Hepatocyte (in vitro differentiated cells): ENCODE measurements around the gene MPND. TPM values are rescaled to one million over a fixed set of nuclear protein-coding genes. Genes with fewer than 3 reads are reported as not detected.

Source experiments
- DNase-seq: peaks from one replicate; pipeline ENCODE4 v3.0.0-alpha.2; 2016; ENCODE audit warnings: low spot score
- H2AFZ ChIP-seq: fragments of 200-600 bp; sonication (generic); 2 replicates; pipeline ENCODE4 v1.6.0; 2016; ENCODE audit warnings: antibody characterized with exemption, mild to moderate bottlenecking
- H3K27ac ChIP-seq: fragments of 200-600 bp; sonication (generic); 2 replicates; pipeline ENCODE4 v1.5.1; 2016; ENCODE audit warnings: mild to moderate bottlenecking
- H3K27me3 ChIP-seq: fragments of 200-600 bp; sonication (generic); 2 replicates; pipeline ENCODE4 v1.6.1; 2016
- H3K36me3 ChIP-seq: fragments of 200-600 bp; sonication (generic); replicated peaks from 2 replicates; pipeline ENCODE4 v1.5.1; 2016; ENCODE audit warnings: low read depth; ENCODE audit not compliant: insufficient read depth
- H3K4me1 ChIP-seq: fragments of 200-600 bp; sonication (generic); 2 replicates; pipeline ENCODE4 v1.5.1; 2016; ENCODE audit warnings: mild to moderate bottlenecking, moderate library complexity; ENCODE audit not compliant: insufficient read depth
- H3K4me2 ChIP-seq: fragments of 200-600 bp; sonication (generic); 2 replicates; pipeline ENCODE4 v1.6.0; 2016
- H3K4me3 ChIP-seq: fragments of 200-600 bp; sonication (generic); 2 replicates; pipeline ENCODE4 v1.5.1; 2016; ENCODE audit warnings: mild to moderate bottlenecking
- H3K79me2 ChIP-seq: fragments of 200-600 bp; sonication (generic); 2 replicates; pipeline ENCODE4 v1.6.0; 2017; ENCODE audit warnings: mild to moderate bottlenecking
- H3K9me2 ChIP-seq: fragments of 200-600 bp; sonication (generic); replicated peaks from 2 replicates; pipeline ENCODE4 v1.6.0; 2017; ENCODE audit warnings: mild to moderate bottlenecking; ENCODE audit not compliant: insufficient read depth
- H3K9me3 ChIP-seq: fragments of 200-600 bp; sonication (generic); 2 replicates; pipeline ENCODE4 v1.5.1; 2016; ENCODE audit warnings: low read depth, mild to moderate bottlenecking
- H4K20me1 ChIP-seq: fragments of 200-600 bp; sonication (generic); 2 replicates; pipeline ENCODE4 v1.6.0; 2016; ENCODE audit warnings: mild to moderate bottlenecking; ENCODE audit not compliant: insufficient read depth, poor library complexity, severe bottlenecking
- EZH2 ChIP-seq: fragments of 200-600 bp; sonication (generic); IDR thresholded peaks from 2 replicates; pipeline ENCODE4 v1.6.1; 2016; ENCODE audit warnings: antibody characterized with exemption, mild to moderate bottlenecking, borderline replicate concordance
- EZH2phosphoT487 ChIP-seq: fragments of 200-600 bp; sonication (generic); IDR thresholded peaks from one replicate; pipeline ENCODE4 v1.6.1; 2018; ENCODE audit warnings: antibody characterized with exemption, mild to moderate bottlenecking, low read depth, moderate library complexity; ENCODE audit not compliant: unreplicated experiment, severe bottlenecking
- WGBS: methylation state at CpG from one replicate; pipeline ENCODE4 v1.1.6; 2016; ENCODE audit warnings: low lambda C conversion rate; ENCODE audit errors: missing lambda C conversion rate; 5-methylcytosine and 5-hydroxymethylcytosine counted together
- polyA plus RNA-seq: library from polyadenylated mRNA; unstranded; fragments of >200 nt; fragmentation: Nextera tagmentation; extraction: Ambion mirVana; gene quantifications from 2 replicates; pipeline ENCODE4 v1.2.1, GENCODE V29; 2016
- total RNA-seq: library from RNA; depleted of rRNA; stranded (reverse); fragments of >200 nt; gene quantifications from 2 replicates; pipeline ENCODE4 v1.2.3, GENCODE V29; 2014
- TF ChIP-seq, protein P1 (sequence below): fragments of 200-600 bp; sonication (generic); IDR thresholded peaks from 2 replicates; pipeline ENCODE4 v1.5.1; 2016; ENCODE audit warnings: antibody characterized with exemption, mild to moderate bottlenecking; ENCODE audit not compliant: poor library complexity

The MPND gene
- total and polyA plus RNA-seq, 2 experiments from 2014 or later: 16.6 to 21.9 TPM

DNA sequence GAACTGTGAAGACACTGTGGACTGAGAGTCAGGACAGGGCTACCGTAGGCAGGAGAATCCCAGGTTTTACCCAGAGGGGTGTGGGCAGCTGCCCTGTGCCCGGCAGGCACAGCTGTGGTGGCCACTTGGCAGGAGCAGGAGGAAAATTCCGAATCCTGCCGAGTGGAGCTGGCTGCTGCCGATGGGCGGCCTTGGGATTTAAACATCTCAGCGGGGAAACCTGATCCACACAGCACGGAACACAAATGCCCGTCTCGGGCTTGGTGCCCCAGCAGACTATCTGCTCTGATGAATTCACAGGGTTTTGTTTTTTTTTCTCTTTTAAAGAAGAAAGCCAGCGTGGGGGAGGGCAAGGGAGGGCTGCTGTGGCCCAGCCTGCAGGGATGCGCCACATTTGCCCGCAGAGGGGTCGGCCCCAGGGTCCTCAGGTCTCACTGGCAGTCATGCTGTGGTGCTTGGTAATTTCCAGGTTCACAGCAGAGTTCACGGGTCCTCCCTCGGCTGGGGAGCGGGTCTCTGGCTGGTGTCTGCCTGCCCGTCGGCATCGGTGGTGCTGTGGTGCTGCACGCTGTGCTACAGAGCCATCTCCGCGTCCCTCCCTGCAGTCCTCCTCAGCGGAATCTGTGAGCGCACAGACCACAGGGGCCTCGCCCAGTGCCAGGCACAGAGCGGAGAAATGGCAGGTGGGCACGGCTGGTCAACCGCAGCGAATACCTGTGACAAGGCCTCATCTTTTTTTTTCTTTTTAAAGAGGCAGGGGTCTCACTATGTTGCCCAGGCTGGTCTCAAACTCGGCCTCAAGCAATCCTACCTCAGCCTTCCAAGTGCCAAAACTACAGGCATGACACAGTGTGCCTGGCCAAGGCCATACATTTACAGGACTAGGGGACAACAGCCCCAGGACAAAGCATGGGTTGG, 28.1 kb downstream of the MPND start:
- peak overlapping the region; percentile 51 for H3K27ac ChIP-seq
- no peak overlapping the region for H2AFZ ChIP-seq
- TF ChIP-seq, protein P1, sequence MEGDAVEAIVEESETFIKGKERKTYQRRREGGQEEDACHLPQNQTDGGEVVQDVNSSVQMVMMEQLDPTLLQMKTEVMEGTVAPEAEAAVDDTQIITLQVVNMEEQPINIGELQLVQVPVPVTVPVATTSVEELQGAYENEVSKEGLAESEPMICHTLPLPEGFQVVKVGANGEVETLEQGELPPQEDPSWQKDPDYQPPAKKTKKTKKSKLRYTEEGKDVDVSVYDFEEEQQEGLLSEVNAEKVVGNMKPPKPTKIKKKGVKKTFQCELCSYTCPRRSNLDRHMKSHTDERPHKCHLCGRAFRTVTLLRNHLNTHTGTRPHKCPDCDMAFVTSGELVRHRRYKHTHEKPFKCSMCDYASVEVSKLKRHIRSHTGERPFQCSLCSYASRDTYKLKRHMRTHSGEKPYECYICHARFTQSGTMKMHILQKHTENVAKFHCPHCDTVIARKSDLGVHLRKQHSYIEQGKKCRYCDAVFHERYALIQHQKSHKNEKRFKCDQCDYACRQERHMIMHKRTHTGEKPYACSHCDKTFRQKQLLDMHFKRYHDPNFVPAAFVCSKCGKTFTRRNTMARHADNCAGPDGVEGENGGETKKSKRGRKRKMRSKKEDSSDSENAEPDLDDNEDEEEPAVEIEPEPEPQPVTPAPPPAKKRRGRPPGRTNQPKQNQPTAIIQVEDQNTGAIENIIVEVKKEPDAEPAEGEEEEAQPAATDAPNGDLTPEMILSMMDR: no peak
- no peak for TF ChIP-seq EZH2phosphoT487
- no peak for TF ChIP-seq EZH2
- peaks cover 87% of the 10 kb centered on the region for H3K79me2 ChIP-seq
- no peaks in the 10 kb centered on the region for H3K9me2 ChIP-seq
- no peak overlapping the region for H3K4me2 ChIP-seq
- H3K36me3 ChIP-seq: no peaks in the 10 kb centered on the region
- no peak for DNase-seq
- WGBS: 90% methylated on average over 31 of the region's 31 CpGs
- H4K20me1 ChIP-seq: peaks cover 30% of the 10 kb centered on the region
- peaks cover 55% of the 10 kb centered on the region for H3K4me1 ChIP-seq
- H3K27me3 ChIP-seq: no peaks in the 10 kb centered on the region
- no peaks in the 10 kb centered on the region for H3K9me3 ChIP-seq
- no peak overlapping the region for H3K4me3 ChIP-seq

DNA sequence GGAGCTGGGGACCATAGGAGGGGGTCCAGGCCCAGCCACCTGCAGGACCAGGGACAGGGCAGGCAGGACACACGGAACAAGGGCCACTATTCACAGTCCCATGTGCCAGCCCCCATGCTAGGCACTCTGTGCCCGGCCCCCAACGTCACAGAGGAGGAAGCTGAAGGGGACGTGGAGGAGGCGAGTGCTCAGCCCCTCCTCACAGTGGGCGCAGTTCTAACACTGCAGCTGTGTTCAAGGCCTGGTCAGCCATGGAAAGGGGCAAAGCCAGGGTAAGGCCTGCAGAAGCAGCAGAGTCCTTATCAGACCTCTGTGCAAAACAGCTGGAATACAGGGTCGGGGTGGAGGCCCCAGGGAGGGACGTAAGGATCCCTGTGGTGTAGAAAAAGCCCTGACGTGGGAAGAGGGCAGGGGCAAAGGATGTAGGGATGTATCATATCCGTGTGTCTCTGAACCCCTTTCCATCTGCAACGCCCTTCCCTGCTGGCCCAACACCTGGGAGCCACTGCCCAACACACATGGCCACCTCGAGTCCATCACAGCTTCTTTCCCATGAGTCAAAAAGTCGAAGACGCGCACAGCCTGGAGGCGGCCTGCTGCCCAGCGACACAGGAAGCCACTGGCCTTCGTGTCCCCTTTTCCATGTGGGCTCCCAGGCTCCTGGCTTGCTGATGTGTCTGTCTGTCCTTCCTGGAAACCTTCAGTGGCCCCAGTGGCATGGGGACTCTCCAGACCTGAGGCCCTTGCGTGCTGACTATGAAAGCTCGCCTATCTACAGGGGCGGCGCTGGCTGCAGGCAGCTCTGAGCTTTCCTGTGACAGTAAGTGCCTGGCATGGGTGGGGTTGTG, 29.0 kb downstream of the MPND start:
- no peak overlapping the region for H2AFZ ChIP-seq
- H3K4me3 ChIP-seq: no peak overlapping the region
- H3K4me1 ChIP-seq: peaks cover 62% of the 10 kb centered on the region
- H4K20me1 ChIP-seq: peaks cover 30% of the 10 kb centered on the region
- DNase-seq: no peak
- peak overlapping the region; percentile 97 for H3K27ac ChIP-seq
- no peaks in the 10 kb centered on the region for H3K36me3 ChIP-seq
- H3K9me2 ChIP-seq: no peaks in the 10 kb centered on the region
- 94% methylated on average over 22 of the region's 22 CpGs for WGBS
- H3K9me3 ChIP-seq: no peaks in the 10 kb centered on the region
- H3K27me3 ChIP-seq: no peaks in the 10 kb centered on the region
- TF ChIP-seq, protein P1: no peak
- TF ChIP-seq EZH2 (no peak), EZH2phosphoT487 (no peak)
- peaks cover 88% of the 10 kb centered on the region for H3K79me2 ChIP-seq
- H3K4me2 ChIP-seq: no peak overlapping the region

DNA sequence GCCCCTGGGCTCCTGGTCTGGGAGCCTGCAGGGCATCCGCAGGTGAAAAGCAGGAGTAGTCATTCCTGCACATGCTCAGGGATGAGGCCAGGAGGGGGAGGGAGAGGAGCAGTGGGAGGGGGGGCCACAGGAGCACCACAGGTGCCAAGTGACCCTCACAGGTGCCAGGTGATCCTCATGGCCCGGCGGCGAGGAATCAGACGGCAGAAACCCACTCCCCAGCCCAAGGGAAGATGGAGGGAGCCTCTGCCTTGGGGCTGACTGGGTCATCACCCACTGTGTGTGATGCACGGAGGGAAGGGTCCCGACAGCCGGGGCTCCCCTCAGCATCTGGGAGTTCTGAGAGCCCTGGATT, 29.6 kb downstream of the MPND start:
- Histone ChIP-seq H3K4me2 (no peak overlapping the region), H3K9me3 (no peaks in the 10 kb centered on the region), H3K36me3 (no peaks in the 10 kb centered on the region), H3K4me1 (peaks cover 64% of the 10 kb centered on the region), H4K20me1 (peaks cover 36% of the 10 kb centered on the region), H3K4me3 (no peak overlapping the region), H3K9me2 (no peaks in the 10 kb centered on the region), H3K79me2 (peaks cover 88% of the 10 kb centered on the region), H3K27me3 (no peaks in the 10 kb centered on the region), H2AFZ (no peak overlapping the region), H3K27ac (peak overlapping the region; percentile 97)
- WGBS: 95% methylated on average over 8 of the region's 8 CpGs
- TF ChIP-seq, protein P1: no peak
- TF ChIP-seq EZH2phosphoT487 (no peak), EZH2 (no peak)
- DNase-seq: no peak
